Fibroblast of lung (primary cell): ENCODE data around the gene N4BP2L2.

Source experiments
- EZH2 ChIP-seq: IDR thresholded peaks from 2 replicates; pipeline ENCODE4 v1.5.1; 2012; ENCODE audit warnings: low read length, control low read depth, mild to moderate bottlenecking; ENCODE audit errors: missing control alignments
- TF ChIP-seq, protein P1 (sequence below), 2 donors: IDR thresholded peaks in 1 of 2; conservative IDR thresholded peaks in 1 of 2; 1 replicate in 1 of 2; 2 replicates in 1 of 2; pipeline ENCODE4 v1.5.1; 2011 to 2012; ENCODE audit warnings: low read length in 2 of 2, control low read depth in 1 of 2, inconsistent platforms in 1 of 2, low read depth in 1 of 2, mild to moderate bottlenecking in 1 of 2

- TF ChIP-seq, protein P1, sequence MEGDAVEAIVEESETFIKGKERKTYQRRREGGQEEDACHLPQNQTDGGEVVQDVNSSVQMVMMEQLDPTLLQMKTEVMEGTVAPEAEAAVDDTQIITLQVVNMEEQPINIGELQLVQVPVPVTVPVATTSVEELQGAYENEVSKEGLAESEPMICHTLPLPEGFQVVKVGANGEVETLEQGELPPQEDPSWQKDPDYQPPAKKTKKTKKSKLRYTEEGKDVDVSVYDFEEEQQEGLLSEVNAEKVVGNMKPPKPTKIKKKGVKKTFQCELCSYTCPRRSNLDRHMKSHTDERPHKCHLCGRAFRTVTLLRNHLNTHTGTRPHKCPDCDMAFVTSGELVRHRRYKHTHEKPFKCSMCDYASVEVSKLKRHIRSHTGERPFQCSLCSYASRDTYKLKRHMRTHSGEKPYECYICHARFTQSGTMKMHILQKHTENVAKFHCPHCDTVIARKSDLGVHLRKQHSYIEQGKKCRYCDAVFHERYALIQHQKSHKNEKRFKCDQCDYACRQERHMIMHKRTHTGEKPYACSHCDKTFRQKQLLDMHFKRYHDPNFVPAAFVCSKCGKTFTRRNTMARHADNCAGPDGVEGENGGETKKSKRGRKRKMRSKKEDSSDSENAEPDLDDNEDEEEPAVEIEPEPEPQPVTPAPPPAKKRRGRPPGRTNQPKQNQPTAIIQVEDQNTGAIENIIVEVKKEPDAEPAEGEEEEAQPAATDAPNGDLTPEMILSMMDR (conservative IDR thresholded peaks at IDR 0.05 in 1 of 2, IDR thresholded peaks at IDR 0.05 in 1 of 2; ENCODE audit: low read depth in 1 of 2, low read length in 2 of 2) = no peak
- TF ChIP-seq EZH2 = no peak
Measured at GRCh38 chr13:32527151-32527550, 11.4 kb downstream of the N4BP2L2 start.
